ENCODE measurements around the gene HMCN2.

The HMCN2 gene

DNA sequence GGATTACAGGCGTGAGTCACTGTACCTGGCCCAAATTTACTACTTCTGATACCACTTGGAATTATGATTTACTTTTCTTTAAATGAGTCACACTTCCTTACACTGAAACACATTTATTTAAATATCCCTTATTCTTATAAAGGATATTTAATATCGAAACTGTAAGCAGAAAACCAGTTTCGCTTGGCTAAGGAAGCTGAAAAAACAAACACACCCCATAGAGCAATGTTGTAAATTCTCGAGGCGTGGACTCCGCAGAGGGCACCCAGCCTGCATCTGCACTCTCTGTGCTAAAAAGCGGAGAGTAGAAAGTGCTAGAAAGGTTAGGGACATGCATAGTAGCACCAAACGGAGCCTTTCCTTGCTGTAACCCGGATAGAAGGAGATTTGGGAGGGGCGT lies 86.5 kb downstream of the HMCN2 start:
- TF ChIP-seq, protein P1, sequence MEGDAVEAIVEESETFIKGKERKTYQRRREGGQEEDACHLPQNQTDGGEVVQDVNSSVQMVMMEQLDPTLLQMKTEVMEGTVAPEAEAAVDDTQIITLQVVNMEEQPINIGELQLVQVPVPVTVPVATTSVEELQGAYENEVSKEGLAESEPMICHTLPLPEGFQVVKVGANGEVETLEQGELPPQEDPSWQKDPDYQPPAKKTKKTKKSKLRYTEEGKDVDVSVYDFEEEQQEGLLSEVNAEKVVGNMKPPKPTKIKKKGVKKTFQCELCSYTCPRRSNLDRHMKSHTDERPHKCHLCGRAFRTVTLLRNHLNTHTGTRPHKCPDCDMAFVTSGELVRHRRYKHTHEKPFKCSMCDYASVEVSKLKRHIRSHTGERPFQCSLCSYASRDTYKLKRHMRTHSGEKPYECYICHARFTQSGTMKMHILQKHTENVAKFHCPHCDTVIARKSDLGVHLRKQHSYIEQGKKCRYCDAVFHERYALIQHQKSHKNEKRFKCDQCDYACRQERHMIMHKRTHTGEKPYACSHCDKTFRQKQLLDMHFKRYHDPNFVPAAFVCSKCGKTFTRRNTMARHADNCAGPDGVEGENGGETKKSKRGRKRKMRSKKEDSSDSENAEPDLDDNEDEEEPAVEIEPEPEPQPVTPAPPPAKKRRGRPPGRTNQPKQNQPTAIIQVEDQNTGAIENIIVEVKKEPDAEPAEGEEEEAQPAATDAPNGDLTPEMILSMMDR (IDR thresholded peaks at IDR 0.05; ENCODE audit: borderline replicate concordance, insufficient read depth, low read depth, low read length) = no peak
- no peak overlapping the region for H3K4me3 ChIP-seq (ENCODE audit: low read depth, low read length)

DNA sequence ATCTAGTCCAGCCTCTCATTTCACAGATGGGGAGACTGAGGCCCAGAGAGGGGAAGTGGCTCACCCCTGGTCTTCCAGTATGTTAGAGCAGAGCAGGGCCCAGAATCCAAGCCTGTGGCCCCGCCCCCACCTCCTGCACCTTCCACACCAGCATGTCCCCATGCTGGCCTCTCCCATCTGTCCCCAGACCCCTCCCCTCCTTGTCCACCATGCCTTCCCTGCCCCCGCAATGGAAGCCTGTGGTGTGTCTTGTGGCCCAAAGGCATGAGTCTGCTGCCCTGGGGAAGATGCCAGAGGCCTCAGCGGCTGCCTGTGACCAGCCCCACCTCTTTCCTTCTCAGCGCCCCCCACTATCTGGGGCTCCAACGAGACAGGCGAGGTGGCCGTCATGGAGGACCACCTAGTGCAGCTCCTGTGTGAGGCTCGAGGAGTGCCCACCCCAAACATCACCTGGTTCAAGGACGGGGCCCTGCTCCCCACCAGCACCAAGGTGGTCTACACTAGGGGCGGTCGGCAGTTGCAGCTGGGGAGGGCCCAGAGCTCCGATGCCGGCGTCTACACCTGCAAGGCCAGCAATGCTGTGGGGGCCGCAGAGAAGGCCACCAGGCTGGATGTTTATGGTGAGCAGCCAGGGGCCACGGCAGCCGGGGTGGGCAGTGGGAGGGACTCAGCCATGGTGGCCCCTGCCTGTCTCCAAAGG lies 87.2 kb downstream of the HMCN2 start:
- no peak overlapping the region for H3K4me3 ChIP-seq (ENCODE audit: low read depth, low read length)
- TF ChIP-seq, protein P1 (IDR thresholded peaks at IDR 0.05; ENCODE audit: borderline replicate concordance, insufficient read depth, low read depth, low read length) = no peak

DNA sequence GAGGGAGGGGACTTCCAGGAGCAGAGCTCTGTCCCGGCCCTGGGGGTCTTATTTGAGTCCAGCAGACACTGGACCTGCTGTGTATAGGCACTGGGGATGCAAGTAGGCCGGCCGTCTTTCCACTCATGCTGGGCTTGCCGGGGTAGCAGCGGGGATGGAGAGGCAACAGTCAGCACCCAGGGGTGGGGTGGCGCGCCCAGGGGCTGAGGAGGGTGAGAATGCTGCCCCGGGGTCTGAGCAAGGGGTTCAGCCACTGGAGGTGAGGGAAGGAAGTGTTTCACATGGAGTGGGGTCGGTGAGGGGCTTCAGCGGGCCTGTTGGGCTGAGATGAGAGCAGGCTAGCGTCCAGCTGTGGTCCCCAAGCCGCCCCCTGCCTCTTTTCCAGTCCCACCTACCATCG lies 88.8 kb downstream of the HMCN2 start:
- TF ChIP-seq, protein P1 (IDR thresholded peaks at IDR 0.05; ENCODE audit: borderline replicate concordance, insufficient read depth, low read depth, low read length) = no peak
- H3K4me3 ChIP-seq (ENCODE audit: low read depth, low read length) = no peak overlapping the region

DNA sequence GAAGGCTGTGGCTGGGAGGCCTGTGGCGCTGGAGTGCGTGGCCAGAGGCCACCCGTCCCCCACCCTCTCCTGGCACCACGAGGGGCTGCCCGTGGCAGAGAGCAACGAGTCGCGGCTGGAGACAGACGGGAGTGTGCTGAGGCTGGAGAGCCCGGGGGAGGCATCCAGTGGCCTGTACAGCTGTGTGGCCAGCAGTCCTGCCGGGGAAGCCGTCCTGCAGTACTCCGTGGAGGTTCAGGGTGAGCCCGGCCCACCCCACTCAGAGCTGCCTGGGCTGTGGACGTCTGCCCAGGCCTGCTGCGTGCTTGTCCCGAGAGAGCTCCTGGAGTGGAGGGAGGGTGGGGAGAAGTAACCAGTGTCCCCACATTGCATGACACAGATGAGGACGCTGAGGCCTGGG lies 89.2 kb downstream of the HMCN2 start:
- no peak overlapping the region for H3K4me3 ChIP-seq (ENCODE audit: low read depth, low read length)
- TF ChIP-seq, protein P1 (IDR thresholded peaks at IDR 0.05; ENCODE audit: borderline replicate concordance, insufficient read depth, low read depth, low read length) = no peak

DNA sequence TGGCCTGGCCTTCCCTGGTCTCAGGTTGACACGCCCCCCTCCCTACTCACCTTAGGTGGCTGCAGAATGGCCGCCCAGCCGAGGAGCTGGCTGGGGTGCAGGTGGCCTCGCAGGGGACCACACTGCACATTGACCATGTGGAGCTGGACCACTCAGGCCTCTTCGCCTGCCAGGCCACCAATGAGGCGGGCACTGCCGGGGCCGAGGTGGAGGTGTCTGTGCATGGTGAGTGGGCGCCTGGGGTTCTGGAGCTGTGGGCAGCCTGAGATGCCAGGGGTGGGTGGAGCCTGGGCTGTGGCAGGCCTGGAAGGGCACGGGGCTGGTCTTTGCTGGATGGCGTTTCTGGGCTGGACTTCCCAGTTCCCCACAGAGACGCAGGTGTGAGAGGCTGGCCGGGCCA lies 90.5 kb downstream of the HMCN2 start:
- no peak overlapping the region for H3K4me3 ChIP-seq (ENCODE audit: low read depth, low read length)
- TF ChIP-seq, protein P1 (IDR thresholded peaks at IDR 0.05; ENCODE audit: borderline replicate concordance, insufficient read depth, low read depth, low read length) = no peak

DNA sequence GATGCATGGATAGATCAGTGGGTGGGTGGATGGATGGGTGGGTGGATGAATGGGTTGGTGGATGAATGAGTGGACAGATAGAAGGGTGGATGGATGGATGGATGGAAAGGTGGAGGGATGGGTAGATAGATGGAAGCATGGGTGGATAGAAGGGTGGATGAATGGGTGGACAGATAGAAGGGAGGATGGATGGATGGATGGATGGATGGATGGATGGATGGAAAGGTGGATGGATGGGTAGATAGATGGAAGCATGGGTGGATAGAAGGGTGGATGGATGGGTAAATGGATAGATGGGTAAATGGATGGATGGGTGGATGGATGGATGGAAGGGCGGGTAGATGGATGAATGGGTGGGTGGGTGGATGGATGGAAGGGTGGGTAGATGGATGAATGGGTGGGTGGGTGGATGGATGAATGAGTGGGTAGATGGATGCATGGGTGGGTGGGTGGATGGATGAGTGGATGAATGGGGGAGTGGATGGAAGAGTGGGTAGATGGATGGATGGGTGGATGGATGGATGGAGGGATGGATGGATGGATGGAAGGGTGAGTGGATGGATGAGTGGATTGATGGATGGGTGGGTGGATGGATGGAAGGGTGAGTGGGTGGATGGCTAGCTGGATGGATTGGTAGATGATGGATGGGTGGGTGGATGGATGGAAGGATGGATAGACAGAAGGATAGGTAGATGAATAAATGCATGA lies 91.5 kb downstream of the HMCN2 start:
- TF ChIP-seq, protein P1 (IDR thresholded peaks at IDR 0.05; ENCODE audit: borderline replicate concordance, insufficient read depth, low read depth, low read length) = no peak
- no peak overlapping the region for H3K4me3 ChIP-seq (ENCODE audit: low read depth, low read length)

DNA sequence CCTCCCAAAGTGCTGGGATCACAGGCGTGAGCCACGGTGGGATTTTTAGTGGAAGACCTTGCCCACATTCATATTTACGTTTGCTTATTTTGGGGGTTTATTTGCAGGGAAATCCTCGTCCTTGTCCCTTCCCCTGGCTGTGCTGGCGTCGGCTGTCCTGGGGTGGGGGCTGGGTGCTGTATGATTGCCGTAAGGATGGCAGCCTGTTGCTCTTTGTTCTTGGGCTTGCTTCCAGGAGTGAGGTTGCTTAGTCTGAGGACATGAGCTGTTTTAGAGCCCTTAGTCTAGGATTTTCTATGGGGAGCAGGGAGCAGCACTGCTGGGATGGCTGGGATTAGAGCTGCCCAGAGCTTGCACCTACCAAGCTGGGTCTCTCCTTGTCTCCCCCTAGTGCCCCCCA lies 93.4 kb downstream of the HMCN2 start:
- TF ChIP-seq, protein P1 (IDR thresholded peaks at IDR 0.05; ENCODE audit: borderline replicate concordance, insufficient read depth, low read depth, low read length) = no peak
- no peak overlapping the region for H3K4me3 ChIP-seq (ENCODE audit: low read depth, low read length)

All from GM12875 (cell line).